H9 (cell line): Measurements from ENCODE around the gene SRRM2. TPM values are rescaled to one million over a fixed set of nuclear protein-coding genes. Genes with fewer than 3 reads are reported as not detected.

Experiments used
- DNase-seq: peaks from one replicate; pipeline ENCODE4 v3.0.0-alpha.2; 2017
- H2AFZ ChIP-seq: one replicate; pipeline ENCODE4 v1.6.1; 2013; ENCODE audit warnings: mild to moderate bottlenecking, low read length, control low read depth, moderate library complexity
- H2AK5ac ChIP-seq: 2 replicates; pipeline ENCODE4 v1.6.1; 2013; ENCODE audit warnings: low read length, control low read depth, mixed read lengths; ENCODE audit not compliant: insufficient read length
- H2BK120ac ChIP-seq: one replicate; pipeline ENCODE4 v1.6.1; 2013; ENCODE audit warnings: low read depth, mild to moderate bottlenecking, low read length, control low read depth, inconsistent platforms; ENCODE audit not compliant: poor library complexity, severe bottlenecking
- H2BK12ac ChIP-seq: 2 replicates; pipeline ENCODE4 v1.6.1; 2013; ENCODE audit warnings: low read length, control low read depth, mixed read lengths, low read depth; ENCODE audit not compliant: insufficient read length
- H2BK15ac ChIP-seq: 2 replicates; pipeline ENCODE4 v1.6.1; 2013; ENCODE audit warnings: low read depth, low read length, control low read depth
- H2BK20ac ChIP-seq: one replicate; pipeline ENCODE4 v1.6.1; 2013; ENCODE audit warnings: low read depth, mild to moderate bottlenecking, low read length, control low read depth, inconsistent platforms; ENCODE audit not compliant: poor library complexity, severe bottlenecking
- H2BK5ac ChIP-seq: 2 replicates; pipeline ENCODE4 v1.6.1; 2013; ENCODE audit warnings: low read length, control low read depth, mixed read lengths; ENCODE audit not compliant: insufficient read length
- H3K14ac ChIP-seq: 2 replicates; pipeline ENCODE4 v1.6.1; 2013; ENCODE audit warnings: low read length, control low read depth; ENCODE audit not compliant: insufficient read depth
- H3K18ac ChIP-seq: 2 replicates; pipeline ENCODE4 v1.6.1; 2013; ENCODE audit warnings: low read depth, mild to moderate bottlenecking, mixed read lengths, low read length, control low read depth; ENCODE audit not compliant: insufficient read length
- H3K23ac ChIP-seq: 2 replicates; pipeline ENCODE4 v1.6.1; 2013; ENCODE audit warnings: low read length, control low read depth, mixed read lengths, low read depth; ENCODE audit not compliant: insufficient read length
- H3K23me2 ChIP-seq: 2 replicates; pipeline ENCODE4 v1.6.1; 2013; ENCODE audit warnings: low read depth, mild to moderate bottlenecking, mixed read lengths, low read length, control low read depth; ENCODE audit not compliant: insufficient read length, poor library complexity, severe bottlenecking
- H3K27ac ChIP-seq: 2 replicates; pipeline ENCODE4 v1.5.1; 2013; ENCODE audit warnings: low read length, control low read depth, mixed read lengths, low read depth; ENCODE audit not compliant: insufficient read length
- H3K27me3 ChIP-seq: 2 replicates; pipeline ENCODE4 v1.6.1; 2013; ENCODE audit warnings: low read length, control low read depth, inconsistent platforms; ENCODE audit not compliant: insufficient read depth
- H3K4ac ChIP-seq: 2 replicates; pipeline ENCODE4 v1.6.1; 2013; ENCODE audit warnings: low read depth, mild to moderate bottlenecking, control low read depth, inconsistent platforms, low read length, moderate library complexity
- H3K4me1 ChIP-seq: 2 replicates; pipeline ENCODE4 v1.6.1; 2013; ENCODE audit warnings: low read length, control low read depth, inconsistent platforms; ENCODE audit not compliant: insufficient read depth
- H3K4me2 ChIP-seq: 2 replicates; pipeline ENCODE4 v1.6.1; 2013; ENCODE audit warnings: low read length, control low read depth, mixed read lengths; ENCODE audit not compliant: insufficient read length, insufficient read depth
- H3K56ac ChIP-seq: 2 replicates; pipeline ENCODE4 v1.6.1; 2013; ENCODE audit warnings: low read depth, mild to moderate bottlenecking, mixed read lengths, low read length, control low read depth; ENCODE audit not compliant: insufficient read length
- H3K79me1 ChIP-seq: 2 replicates; pipeline ENCODE4 v1.6.1; 2013; ENCODE audit warnings: low read depth, mild to moderate bottlenecking, moderate library complexity, low read length, control low read depth, inconsistent platforms; ENCODE audit not compliant: insufficient read depth, poor library complexity, severe bottlenecking
- H3K79me2 ChIP-seq: 2 replicates; pipeline ENCODE4 v1.6.1; 2013; ENCODE audit warnings: low read length, control low read depth, inconsistent platforms; ENCODE audit not compliant: insufficient read depth
- H3K9ac ChIP-seq: 2 replicates; pipeline ENCODE4 v1.6.1; 2013; ENCODE audit warnings: low read length, control low read depth, mixed read lengths; ENCODE audit not compliant: insufficient read length; ENCODE audit errors: extremely low read depth
- H3K9me3 ChIP-seq: one replicate; pipeline ENCODE4 v1.6.1; 2013; ENCODE audit warnings: low read depth, low read length, inconsistent platforms; ENCODE audit not compliant: control insufficient read depth
- H3T11ph ChIP-seq: one replicate; pipeline ENCODE4 v1.6.1; 2013; ENCODE audit warnings: mild to moderate bottlenecking, low read length, control low read depth, inconsistent platforms
- H4K20me1 ChIP-seq: one replicate; pipeline ENCODE4 v1.6.1; 2013; ENCODE audit not compliant: control insufficient read depth, insufficient read length, insufficient read depth
- H4K5ac ChIP-seq: 2 replicates; pipeline ENCODE4 v1.6.1; 2013; ENCODE audit warnings: low read depth, mild to moderate bottlenecking, mixed read lengths, low read length, control low read depth; ENCODE audit not compliant: insufficient read length
- H4K8ac ChIP-seq: replicated peaks from 2 replicates; pipeline ENCODE4 v1.6.1; 2013; ENCODE audit warnings: low read length, control low read depth, mixed read lengths, low read depth; ENCODE audit not compliant: insufficient read length
- H4K91ac ChIP-seq: 2 replicates; pipeline ENCODE4 v1.6.1; 2013; ENCODE audit warnings: low read depth, mild to moderate bottlenecking, moderate library complexity, mixed read lengths, low read length, control low read depth; ENCODE audit not compliant: insufficient read length
- H3K27ac Mint-ChIP-seq, 3 experiments: 2 replicates in 2 of 3; 3 replicates in 1 of 3; pipeline ENCODE4 v1.8.0; 2020 to 2021; ENCODE audit warnings: mixed read lengths in 3 of 3, mild to moderate bottlenecking in 1 of 3, moderate library complexity in 1 of 3
- H3K27me3 Mint-ChIP-seq: 2 replicates; pipeline ENCODE4 v1.8.0; 2021; ENCODE audit warnings: low read depth, mild to moderate bottlenecking, moderate library complexity, mixed read lengths
- H3K36me3 Mint-ChIP-seq, 3 experiments: 2 replicates in 2 of 3; 3 replicates in 1 of 3; pipeline ENCODE4 v1.8.0; 2020 to 2021; ENCODE audit warnings: low read depth in 3 of 3, mixed read lengths in 3 of 3; ENCODE audit not compliant: insufficient read depth in 1 of 3
- H3K4me1 Mint-ChIP-seq, 2 experiments: 2 replicates each; pipeline ENCODE4 v1.8.0; 2020; ENCODE audit warnings: mixed read lengths in 2 of 2
- H3K4me3 Mint-ChIP-seq, 2 experiments: 2 replicates in 1 of 2; 3 replicates in 1 of 2; pipeline ENCODE4 v1.8.0; 2020 to 2021; ENCODE audit warnings: mild to moderate bottlenecking in 2 of 2, mixed read lengths in 2 of 2, moderate library complexity in 1 of 2
- H3K9me3 Mint-ChIP-seq, 2 experiments: 2 replicates in 1 of 2; 3 replicates in 1 of 2; pipeline ENCODE4 v1.8.0; 2020; ENCODE audit warnings: mild to moderate bottlenecking in 2 of 2, mixed read lengths in 2 of 2, moderate library complexity in 1 of 2
- WGBS: extraction: QIAGEN DNeasy Blood & Tissue Kit; methylation state at CpG from one replicate; pipeline ENCODE4 v1.1.7; 2013; ENCODE audit warnings: missing lambda C conversion rate, low lambda C conversion rate, mixed read lengths; ENCODE audit not compliant: insufficient read length; ENCODE audit errors: extremely low coverage; 5-methylcytosine and 5-hydroxymethylcytosine counted together
- total RNA-seq: library from RNA; stranded (reverse); gene quantifications from 2 replicates; pipeline ENCODE4 v1.2.1, GENCODE V29; 2021
- TF ChIP-seq, protein P1 (sequence below): fragments of 200-600 bp; sonication (generic); conservative IDR thresholded peaks from 3 replicates; pipeline ENCODE4 v1.8.0; 2021; ENCODE audit warnings: antibody characterized with exemption, mild to moderate bottlenecking

SRRM2 gene
- total RNA-seq, 1 experiment from 2014 or later, result 694 TPM

DNA sequence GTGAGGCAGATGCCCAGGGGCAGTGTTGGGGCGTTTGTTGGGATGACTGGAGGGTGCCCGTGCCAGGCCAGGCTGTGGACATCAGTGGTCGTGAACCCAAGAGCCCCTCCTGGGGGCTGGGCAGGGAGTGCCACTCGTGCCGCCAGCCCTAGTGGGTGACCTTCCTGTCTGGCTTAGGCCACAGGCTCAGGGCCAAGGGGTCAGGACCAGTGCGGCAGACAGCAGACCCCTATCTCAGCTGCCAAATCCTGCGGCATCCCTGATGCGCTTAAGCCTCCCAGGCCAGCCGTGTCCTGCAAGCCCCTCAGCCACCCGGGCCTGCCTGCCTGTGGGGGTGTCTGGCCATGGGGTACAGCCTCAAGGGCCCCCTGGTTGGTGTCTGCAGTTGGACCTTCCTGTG lies 47.1 kb upstream of the SRRM2 start:
- Histone ChIP-seq H3K9ac (no peak overlapping the region), H3K79me1 (no peaks in the 10 kb centered on the region), H2BK15ac (no peak overlapping the region), H3K4ac (no peak overlapping the region), H3K23me2 (no peaks in the 10 kb centered on the region), H3K79me2 (no peaks in the 10 kb centered on the region), H2AK5ac (no peak overlapping the region), H2BK20ac (no peak overlapping the region), H3K27ac (no peak overlapping the region), H4K8ac (no peak overlapping the region), H4K5ac (no peak overlapping the region), H3K9me3 (no peaks in the 10 kb centered on the region), H2AFZ (no peak overlapping the region), H3T11ph (no peak overlapping the region), H3K4me2 (no peak overlapping the region), H4K20me1 (no peaks in the 10 kb centered on the region), H2BK120ac (no peak overlapping the region), H3K14ac (no peak overlapping the region), H2BK12ac (no peak overlapping the region), H3K27me3 (no peaks in the 10 kb centered on the region), H3K18ac (no peak overlapping the region), H3K23ac (no peak overlapping the region), H2BK5ac (no peak overlapping the region), H3K56ac (no peak overlapping the region), H3K4me1 (no peaks in the 10 kb centered on the region), H4K91ac (no peak overlapping the region)
- TF ChIP-seq, protein P1, sequence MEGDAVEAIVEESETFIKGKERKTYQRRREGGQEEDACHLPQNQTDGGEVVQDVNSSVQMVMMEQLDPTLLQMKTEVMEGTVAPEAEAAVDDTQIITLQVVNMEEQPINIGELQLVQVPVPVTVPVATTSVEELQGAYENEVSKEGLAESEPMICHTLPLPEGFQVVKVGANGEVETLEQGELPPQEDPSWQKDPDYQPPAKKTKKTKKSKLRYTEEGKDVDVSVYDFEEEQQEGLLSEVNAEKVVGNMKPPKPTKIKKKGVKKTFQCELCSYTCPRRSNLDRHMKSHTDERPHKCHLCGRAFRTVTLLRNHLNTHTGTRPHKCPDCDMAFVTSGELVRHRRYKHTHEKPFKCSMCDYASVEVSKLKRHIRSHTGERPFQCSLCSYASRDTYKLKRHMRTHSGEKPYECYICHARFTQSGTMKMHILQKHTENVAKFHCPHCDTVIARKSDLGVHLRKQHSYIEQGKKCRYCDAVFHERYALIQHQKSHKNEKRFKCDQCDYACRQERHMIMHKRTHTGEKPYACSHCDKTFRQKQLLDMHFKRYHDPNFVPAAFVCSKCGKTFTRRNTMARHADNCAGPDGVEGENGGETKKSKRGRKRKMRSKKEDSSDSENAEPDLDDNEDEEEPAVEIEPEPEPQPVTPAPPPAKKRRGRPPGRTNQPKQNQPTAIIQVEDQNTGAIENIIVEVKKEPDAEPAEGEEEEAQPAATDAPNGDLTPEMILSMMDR, result no peak
- H3K4me1 Mint-ChIP-seq, result no peaks in the 10 kb centered on the region
- WGBS, result no CpG with 5 or more reads among the region's 10 CpGs
- H3K4me3 Mint-ChIP-seq, result no peak overlapping the region
- no peak for DNase-seq
- no peak overlapping the region for H3K27ac Mint-ChIP-seq
- no peaks in the 10 kb centered on the region for H3K9me3 Mint-ChIP-seq
- H3K27me3 Mint-ChIP-seq, result no peaks in the 10 kb centered on the region
- H3K36me3 Mint-ChIP-seq, result peaks cover 2 to 27% (median 16%) of the 10 kb centered on the region in 3 experiments; a peak in 5 of 7 replicates
